Nephron (organoid): ENCODE data around the gene NINJ2.

Source experiments
- H3K27ac Mint-ChIP-seq, 3 experiments: 2 replicates each; pipeline ENCODE4 v1.8.0; 2020; ENCODE audit warnings: mixed read lengths in 3 of 3, mild to moderate bottlenecking in 2 of 3, moderate library complexity in 1 of 3
- H3K27me3 Mint-ChIP-seq: 2 replicates; pipeline ENCODE4 v1.8.0; 2021; ENCODE audit warnings: low read depth, mild to moderate bottlenecking, moderate library complexity, mixed read lengths
- H3K36me3 Mint-ChIP-seq: 2 replicates; pipeline ENCODE4 v1.8.0; 2020; ENCODE audit warnings: low read depth, mixed read lengths
- H3K4me1 Mint-ChIP-seq: 2 replicates; pipeline ENCODE4 v1.8.0; 2020; ENCODE audit warnings: mixed read lengths
- H3K4me3 Mint-ChIP-seq, 3 experiments: 2 replicates each; pipeline ENCODE4 v1.8.0; 2020; ENCODE audit warnings: mild to moderate bottlenecking in 3 of 3, mixed read lengths in 3 of 3, moderate library complexity in 2 of 3
- H3K9me3 Mint-ChIP-seq: 2 replicates; pipeline ENCODE4 v1.8.0; 2020; ENCODE audit warnings: mixed read lengths
- TF ChIP-seq, protein P1 (sequence below), 3 experiments: fragments of 200-600 bp; sonication (generic); IDR thresholded peaks; one replicate each; pipeline ENCODE4 v1.5.0; 2021; ENCODE audit warnings: antibody characterized with exemption in 3 of 3; ENCODE audit not compliant: unreplicated experiment in 3 of 3

NINJ2 gene

DNA sequence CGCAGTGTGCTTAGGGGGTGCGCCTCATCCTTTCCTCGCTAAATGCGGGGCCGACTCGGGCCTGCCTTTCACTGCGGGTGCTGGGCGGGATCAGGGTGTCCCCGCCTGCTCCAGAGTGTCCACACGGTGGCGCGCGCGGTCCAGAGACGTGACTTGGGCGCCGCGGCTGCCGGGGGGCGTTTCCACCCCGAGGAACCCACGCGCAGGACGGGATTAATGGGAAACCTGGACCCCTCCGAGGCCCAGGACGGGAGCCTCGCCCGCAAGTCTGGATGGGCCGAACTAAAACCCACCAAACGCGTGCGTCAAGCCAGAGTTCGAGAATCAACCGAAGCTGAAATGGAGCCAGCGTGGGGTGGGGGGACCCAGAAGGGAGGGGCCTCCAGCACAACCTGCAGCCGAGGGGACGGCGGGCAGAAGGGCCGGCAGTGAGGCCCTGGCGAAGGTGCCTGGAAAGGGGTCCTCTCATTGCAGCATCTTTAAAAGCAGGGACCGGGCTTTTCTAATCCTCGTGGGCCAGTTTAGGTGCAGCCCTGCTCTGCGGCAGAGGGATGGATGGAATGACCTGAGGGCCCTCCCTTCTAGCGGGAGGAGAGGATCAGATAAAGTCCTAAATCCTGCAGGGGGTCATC, 93.3 kb downstream of the NINJ2 start:
- H3K9me3 Mint-ChIP-seq, result no peaks in the 10 kb centered on the region
- no peaks in the 10 kb centered on the region for H3K27me3 Mint-ChIP-seq
- TF ChIP-seq, protein P1, sequence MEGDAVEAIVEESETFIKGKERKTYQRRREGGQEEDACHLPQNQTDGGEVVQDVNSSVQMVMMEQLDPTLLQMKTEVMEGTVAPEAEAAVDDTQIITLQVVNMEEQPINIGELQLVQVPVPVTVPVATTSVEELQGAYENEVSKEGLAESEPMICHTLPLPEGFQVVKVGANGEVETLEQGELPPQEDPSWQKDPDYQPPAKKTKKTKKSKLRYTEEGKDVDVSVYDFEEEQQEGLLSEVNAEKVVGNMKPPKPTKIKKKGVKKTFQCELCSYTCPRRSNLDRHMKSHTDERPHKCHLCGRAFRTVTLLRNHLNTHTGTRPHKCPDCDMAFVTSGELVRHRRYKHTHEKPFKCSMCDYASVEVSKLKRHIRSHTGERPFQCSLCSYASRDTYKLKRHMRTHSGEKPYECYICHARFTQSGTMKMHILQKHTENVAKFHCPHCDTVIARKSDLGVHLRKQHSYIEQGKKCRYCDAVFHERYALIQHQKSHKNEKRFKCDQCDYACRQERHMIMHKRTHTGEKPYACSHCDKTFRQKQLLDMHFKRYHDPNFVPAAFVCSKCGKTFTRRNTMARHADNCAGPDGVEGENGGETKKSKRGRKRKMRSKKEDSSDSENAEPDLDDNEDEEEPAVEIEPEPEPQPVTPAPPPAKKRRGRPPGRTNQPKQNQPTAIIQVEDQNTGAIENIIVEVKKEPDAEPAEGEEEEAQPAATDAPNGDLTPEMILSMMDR (IDR thresholded peaks at IDR 0.05; ENCODE audit: unreplicated experiment in 3 of 3), result peak; percentile 92 to 96 (median 96)
- peaks cover 22% of the 10 kb centered on the region for H3K4me1 Mint-ChIP-seq
- peak overlapping the region in 2 of 3 experiments; percentile 37 to 42 for H3K27ac Mint-ChIP-seq
- peak overlapping the region; percentile 85 to 86 (median 86) for H3K4me3 Mint-ChIP-seq
- H3K36me3 Mint-ChIP-seq, result no peaks in the 10 kb centered on the region

DNA sequence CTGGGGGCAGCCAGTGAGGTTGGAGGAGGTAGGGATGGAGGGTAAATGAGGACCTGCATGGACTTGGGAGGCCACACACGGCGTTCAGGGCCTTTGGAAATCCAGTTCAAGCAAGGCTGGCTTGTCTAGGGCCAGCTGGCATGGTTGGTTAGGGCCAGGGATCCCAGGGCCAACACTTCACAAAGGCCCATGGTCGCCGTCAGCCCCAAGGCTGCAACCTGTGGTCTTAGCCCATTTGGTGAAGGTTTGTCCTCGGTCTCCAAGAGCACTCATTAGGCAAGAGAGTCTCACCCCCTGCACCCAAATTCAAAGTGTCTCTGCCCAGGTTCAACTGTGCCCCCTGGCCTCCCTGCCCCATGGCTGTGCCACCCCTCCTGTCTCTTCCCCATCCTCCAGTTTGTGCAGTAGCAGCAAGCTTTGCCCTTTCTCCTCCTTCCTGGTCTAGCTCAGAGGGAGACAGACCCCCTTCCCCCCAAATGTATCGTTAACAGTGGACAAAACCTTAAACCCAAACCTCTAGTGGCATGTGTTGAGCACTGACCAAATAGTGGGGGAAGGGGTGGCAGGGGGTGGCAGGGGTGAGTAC, 94.1 kb downstream of the NINJ2 start:
- peak overlapping the region; percentile 85 to 86 (median 86) for H3K4me3 Mint-ChIP-seq
- H3K27me3 Mint-ChIP-seq, result no peaks in the 10 kb centered on the region
- H3K36me3 Mint-ChIP-seq, result no peaks in the 10 kb centered on the region
- H3K9me3 Mint-ChIP-seq, result no peaks in the 10 kb centered on the region
- H3K4me1 Mint-ChIP-seq, result peaks cover 17% of the 10 kb centered on the region
- TF ChIP-seq, protein P1 (IDR thresholded peaks at IDR 0.05; ENCODE audit: unreplicated experiment in 3 of 3), result no peak
- H3K27ac Mint-ChIP-seq, result peak overlapping the region in 2 of 3 experiments; percentile 37 to 42

DNA sequence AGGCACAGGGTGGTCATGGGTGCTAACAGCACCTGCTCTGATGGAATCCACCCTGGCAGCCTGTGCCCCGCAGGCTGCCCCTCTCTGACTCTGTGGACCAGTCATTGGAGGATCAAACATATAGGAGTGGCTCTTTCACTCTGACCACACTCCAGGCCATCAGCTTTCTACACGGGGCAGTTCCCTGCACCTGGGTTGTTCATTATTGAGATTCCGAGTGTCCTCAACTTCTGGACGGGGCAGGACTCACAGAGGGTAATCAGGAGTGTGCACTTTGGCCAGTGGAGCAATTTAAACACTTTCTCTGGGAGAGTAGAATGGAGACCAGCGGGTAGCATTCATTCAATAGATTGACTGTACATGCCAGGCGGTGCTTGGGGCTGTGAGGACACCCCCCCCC, 94.8 kb downstream of the NINJ2 start:
- TF ChIP-seq, protein P1 (IDR thresholded peaks at IDR 0.05; ENCODE audit: unreplicated experiment in 3 of 3), result no peak
- no peaks in the 10 kb centered on the region for H3K36me3 Mint-ChIP-seq
- H3K9me3 Mint-ChIP-seq, result no peaks in the 10 kb centered on the region
- no peaks in the 10 kb centered on the region for H3K27me3 Mint-ChIP-seq
- H3K4me3 Mint-ChIP-seq, result peak overlapping the region; percentile 55 to 70 (median 62)
- no peak overlapping the region for H3K27ac Mint-ChIP-seq
- H3K4me1 Mint-ChIP-seq, result peaks cover 14% of the 10 kb centered on the region

DNA sequence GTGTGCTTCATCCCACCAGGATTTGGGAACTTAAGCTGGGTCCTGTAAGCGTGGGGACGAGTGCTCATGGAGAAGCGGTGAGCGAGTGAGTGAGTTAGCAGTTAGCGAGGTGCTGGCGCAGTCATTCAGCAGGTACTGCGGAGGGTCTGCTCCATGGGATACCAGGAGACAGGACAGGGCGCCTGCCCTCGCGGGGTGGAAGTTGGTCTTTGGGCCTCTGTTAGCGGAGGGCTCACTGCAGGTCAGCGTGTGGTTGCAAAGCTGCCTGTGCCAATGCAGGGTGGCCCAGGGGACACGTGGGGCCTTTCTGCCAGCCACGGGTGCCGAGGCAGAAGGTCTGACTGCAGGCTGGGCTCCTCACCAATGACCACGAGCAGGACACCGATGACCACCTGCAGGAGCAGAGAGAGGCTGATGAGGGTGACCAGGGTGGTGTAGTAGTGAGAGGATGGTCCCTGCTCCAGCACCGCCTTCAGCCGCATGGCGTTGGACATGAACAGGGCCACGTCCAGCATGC, 97.6 kb downstream of the NINJ2 start:
- Mint-ChIP-seq H3K27me3 (peaks cover 10% of the 10 kb centered on the region), H3K4me3 (no peak overlapping the region)

DNA sequence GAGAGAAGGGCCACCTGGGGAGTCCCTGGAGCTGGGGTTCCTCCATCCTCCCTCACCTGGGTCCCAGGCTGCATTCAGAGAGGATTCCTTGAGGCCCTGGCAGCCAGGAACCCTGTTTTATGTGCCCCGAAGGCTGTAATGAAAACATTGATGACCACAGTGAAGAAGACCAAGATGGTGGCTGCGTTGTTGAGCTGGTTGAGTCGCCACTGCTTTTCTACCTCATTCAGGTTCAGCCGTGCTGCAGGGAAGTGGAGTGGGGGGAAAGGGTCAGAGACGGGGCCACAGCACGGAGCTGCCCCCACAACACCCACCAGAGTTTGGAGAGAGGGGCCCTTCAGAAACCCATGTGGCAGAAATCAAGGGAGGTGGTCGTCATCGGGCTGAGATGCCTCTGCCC, 98.1 kb downstream of the NINJ2 start:
- no peak overlapping the region for H3K4me3 Mint-ChIP-seq
- peaks cover 10% of the 10 kb centered on the region for H3K27me3 Mint-ChIP-seq
- H3K27ac Mint-ChIP-seq, result no peak overlapping the region
- no peaks in the 10 kb centered on the region for H3K36me3 Mint-ChIP-seq
- TF ChIP-seq, protein P1 (IDR thresholded peaks at IDR 0.05; ENCODE audit: unreplicated experiment in 3 of 3), result no peak
- peaks cover 8% of the 10 kb centered on the region for H3K4me1 Mint-ChIP-seq
- H3K9me3 Mint-ChIP-seq, result no peaks in the 10 kb centered on the region

More for the DNA sequence above, 97.6 kb downstream of the NINJ2 start:
- no peaks in the 10 kb centered on the region for H3K9me3 Mint-ChIP-seq
- no peak overlapping the region for H3K27ac Mint-ChIP-seq
- peaks cover 5% of the 10 kb centered on the region for H3K4me1 Mint-ChIP-seq
- H3K36me3 Mint-ChIP-seq, result no peaks in the 10 kb centered on the region
- TF ChIP-seq, protein P1 (IDR thresholded peaks at IDR 0.05; ENCODE audit: unreplicated experiment in 3 of 3), result no peak
